AG09319 (cell line): ENCODE measurements around the gene GAS2L1.
A peak's percentile ranks its signal among the peaks of the same experiment; 100 is the strongest.
"Not testable (repeated sequence)": the region's sequence is repeated elsewhere in the genome, so short reads cannot be mapped to it uniquely, and the experiment has no call there.

Source experiments
- DNase-seq: peaks from one replicate; pipeline ENCODE4 v3.0.0-alpha.2; 2010; ENCODE audit warnings: low read depth; ENCODE audit errors: extremely low read depth
- CTCF ChIP-seq: IDR thresholded peaks from 2 replicates; pipeline ENCODE4 v1.5.1; 2011; ENCODE audit warnings: low read depth, mild to moderate bottlenecking, inconsistent platforms, low read length, moderate library complexity

Gene GAS2L1

GRCh38 chr22:29343313-29343805 lies 36.9 kb downstream of the GAS2L1 start:
- no peak for DNase-seq
- no peak for TF ChIP-seq CTCF

GRCh38 chr22:29344137-29344536 lies 37.7 kb downstream of the GAS2L1 start:
- TF ChIP-seq CTCF: no peak
- peak; percentile 75 for DNase-seq

- not testable (repeated sequence) for DNase-seq
These were observed 38.4 kb downstream of the GAS2L1 start for GRCh38 chr22:29344889-29345288.

DNA sequence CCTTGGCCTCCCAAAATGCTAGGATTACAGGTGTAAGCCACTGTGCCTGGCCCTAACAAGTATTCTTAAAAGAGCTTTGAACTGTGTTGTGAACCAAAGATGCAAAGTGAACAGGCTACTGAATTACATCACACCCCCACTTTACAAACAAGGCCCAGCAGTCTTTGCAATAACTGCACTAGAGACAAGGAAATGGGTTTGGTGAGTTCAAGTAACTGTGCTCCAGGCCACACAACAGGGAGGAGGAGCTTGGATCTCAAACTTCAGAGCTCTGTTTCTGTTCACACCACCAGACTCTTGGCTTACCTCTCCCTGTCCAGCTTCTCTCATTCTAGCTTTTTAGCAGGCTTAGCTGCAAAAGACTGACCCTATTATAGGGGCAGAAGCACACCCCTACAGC lies 39.5 kb downstream of the GAS2L1 start:
- no peak for DNase-seq

GRCh38 chr22:29346659-29347058 lies 40.2 kb downstream of the GAS2L1 start:
- no peak for DNase-seq
- TF ChIP-seq CTCF: no peak

More for the DNA sequence above, 39.5 kb downstream of the GAS2L1 start:
- TF ChIP-seq CTCF: no peak

GRCh38 chr22:29348041-29348440 lies 41.6 kb downstream of the GAS2L1 start:
- DNase-seq: no peak

GRCh38 chr22:29348956-29349355 lies 42.5 kb downstream of the GAS2L1 start:
- no peak for TF ChIP-seq CTCF
- no peak for DNase-seq

More at GRCh38 chr22:29348041-29348440, 41.6 kb downstream of the GAS2L1 start:
- TF ChIP-seq CTCF: no peak

DNA sequence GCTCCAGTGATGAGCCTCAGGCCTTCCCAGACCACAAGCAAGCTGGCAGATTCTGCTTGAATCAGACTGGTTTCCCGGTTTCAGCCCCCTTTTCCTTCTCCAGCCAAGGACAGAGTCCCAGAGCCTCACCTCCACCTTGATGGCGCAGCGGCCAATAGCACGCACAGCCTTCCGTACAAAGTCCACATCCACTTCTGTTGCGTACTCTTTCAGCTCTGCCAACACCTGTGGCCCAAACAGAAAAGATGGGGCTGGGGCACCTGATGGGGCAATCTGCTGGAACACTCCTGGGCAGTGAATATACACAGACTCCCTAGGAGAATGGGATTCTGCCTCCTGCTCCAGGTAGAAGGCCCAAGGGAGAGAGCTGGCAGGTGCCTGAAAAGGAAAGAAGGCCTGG lies 44.6 kb downstream of the GAS2L1 start:
- no peak for DNase-seq

More for the DNA sequence above, 44.6 kb downstream of the GAS2L1 start:
- no peak for TF ChIP-seq CTCF
